ENCODE data around the gene RRP9.

RRP9 gene

DNA sequence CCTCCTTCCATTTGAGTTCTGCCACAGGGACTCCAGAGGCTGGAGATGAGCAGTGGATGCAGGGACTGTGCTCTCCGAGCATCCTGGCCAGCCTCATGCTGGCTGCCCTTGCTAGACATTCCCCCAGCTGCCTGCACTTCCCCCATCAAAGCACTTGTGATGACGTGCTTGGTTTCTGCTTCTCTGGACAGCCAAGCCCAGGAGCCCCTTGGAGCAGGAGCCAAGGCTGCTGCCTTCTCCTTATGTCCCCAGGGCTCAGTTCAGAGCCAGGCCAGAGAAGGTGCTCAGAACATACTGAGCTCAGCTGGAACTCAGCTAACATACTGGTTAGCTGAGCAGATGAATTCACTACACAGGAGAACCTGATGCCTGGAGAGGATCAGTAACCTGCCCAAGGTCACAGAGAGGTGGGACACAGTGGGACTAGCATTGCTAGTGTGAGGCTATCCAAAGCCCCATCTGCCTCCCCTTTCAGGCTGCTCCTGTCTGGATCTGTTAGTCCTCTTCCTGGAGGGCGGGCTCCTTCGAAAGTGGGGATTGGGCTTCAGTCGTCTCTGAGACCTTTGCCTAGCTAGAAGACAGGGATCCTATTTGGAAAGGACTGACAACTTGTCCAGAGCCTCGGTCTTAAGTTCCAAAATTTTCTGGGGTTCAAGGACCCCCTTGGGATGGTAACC lies 21.3 kb upstream of the RRP9 start:
- no peak overlapping the region for H3K4me3 ChIP-seq (ENCODE audit: low read depth, low read length, poor library complexity, severe bottlenecking)
- no peak overlapping the region for H3K4me2 ChIP-seq (ENCODE audit: low read length)
- no peaks in the 10 kb centered on the region for H3K9me3 ChIP-seq (ENCODE audit: low read length)
- H3K27ac ChIP-seq (ENCODE audit: low read depth, low read length, poor library complexity, severe bottlenecking), result no peak overlapping the region
- no peaks in the 10 kb centered on the region for H3K9me2 ChIP-seq (ENCODE audit: low read depth, low read length)
- peaks cover 10% of the 10 kb centered on the region for H3K4me1 ChIP-seq (ENCODE audit: insufficient read depth, low read length, severe bottlenecking)
- H3K36me3 ChIP-seq (ENCODE audit: insufficient read depth, low read length), result no peaks in the 10 kb centered on the region
- H4K20me1 ChIP-seq (ENCODE audit: insufficient read depth, low read length), result no peaks in the 10 kb centered on the region
- H3K79me2 ChIP-seq (ENCODE audit: insufficient read depth, low read length), result no peaks in the 10 kb centered on the region
- TF ChIP-seq, protein P1, sequence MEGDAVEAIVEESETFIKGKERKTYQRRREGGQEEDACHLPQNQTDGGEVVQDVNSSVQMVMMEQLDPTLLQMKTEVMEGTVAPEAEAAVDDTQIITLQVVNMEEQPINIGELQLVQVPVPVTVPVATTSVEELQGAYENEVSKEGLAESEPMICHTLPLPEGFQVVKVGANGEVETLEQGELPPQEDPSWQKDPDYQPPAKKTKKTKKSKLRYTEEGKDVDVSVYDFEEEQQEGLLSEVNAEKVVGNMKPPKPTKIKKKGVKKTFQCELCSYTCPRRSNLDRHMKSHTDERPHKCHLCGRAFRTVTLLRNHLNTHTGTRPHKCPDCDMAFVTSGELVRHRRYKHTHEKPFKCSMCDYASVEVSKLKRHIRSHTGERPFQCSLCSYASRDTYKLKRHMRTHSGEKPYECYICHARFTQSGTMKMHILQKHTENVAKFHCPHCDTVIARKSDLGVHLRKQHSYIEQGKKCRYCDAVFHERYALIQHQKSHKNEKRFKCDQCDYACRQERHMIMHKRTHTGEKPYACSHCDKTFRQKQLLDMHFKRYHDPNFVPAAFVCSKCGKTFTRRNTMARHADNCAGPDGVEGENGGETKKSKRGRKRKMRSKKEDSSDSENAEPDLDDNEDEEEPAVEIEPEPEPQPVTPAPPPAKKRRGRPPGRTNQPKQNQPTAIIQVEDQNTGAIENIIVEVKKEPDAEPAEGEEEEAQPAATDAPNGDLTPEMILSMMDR (IDR thresholded peaks at IDR 0.05; ENCODE audit: low read length), result no peak
- no peak for TF ChIP-seq EZH2 (IDR thresholded peaks at IDR 0.05; ENCODE audit: borderline replicate concordance, low read length)
- H3F3A ChIP-seq (ENCODE audit: insufficient read depth, low read length), result no peaks in the 10 kb centered on the region
- H2AFZ ChIP-seq (ENCODE audit: low read length), result no peak overlapping the region
- H3K9ac ChIP-seq (ENCODE audit: low read length), result no peak overlapping the region
- H3K27me3 ChIP-seq (ENCODE audit: insufficient read depth, low read length), result no peaks in the 10 kb centered on the region

DNA sequence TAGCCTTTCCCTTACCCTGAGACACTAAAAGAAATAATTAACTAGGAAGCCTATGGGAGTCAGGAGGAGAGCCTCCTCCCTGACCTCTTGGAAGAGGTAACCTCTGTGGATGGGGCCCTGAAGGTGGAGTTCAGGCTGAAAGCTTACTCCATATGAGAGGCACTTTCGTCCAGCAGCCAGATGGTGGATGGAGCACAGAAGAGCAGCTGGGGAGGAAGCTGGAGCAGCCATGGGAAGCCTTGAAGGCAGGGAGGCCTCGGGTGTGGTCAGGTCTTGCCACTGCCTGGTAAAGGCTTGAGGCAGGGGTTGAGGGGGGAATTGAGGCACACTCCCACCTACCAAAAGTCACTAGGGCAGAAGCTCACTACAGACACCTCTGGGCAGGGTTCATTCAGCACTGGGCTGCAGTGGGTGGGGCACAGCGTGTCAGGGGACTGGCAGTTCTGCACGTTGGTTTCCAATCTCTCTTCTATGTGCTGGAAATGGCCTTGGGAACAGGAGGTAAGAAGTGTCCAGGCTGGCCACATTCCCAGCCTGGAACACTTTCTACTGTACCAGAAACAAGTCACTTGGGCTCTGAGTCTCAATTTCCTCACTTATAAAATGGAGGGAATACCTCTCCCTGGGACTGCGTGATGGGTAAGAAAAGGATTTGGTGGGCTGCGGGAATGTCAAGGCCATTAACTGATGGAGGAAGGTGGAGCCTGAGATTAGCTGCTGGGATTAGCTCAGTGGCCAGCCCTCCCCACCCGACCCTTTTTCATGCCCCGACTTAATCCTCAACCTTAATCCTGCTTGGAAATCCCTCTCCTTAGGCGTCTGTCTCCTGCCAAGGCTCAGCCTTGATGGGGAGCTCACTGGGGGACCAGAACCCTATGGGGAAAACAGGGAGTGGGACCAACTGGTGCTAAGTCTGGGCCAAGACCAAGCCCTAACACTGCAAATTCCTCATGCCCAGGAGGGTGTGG lies 20.2 kb upstream of the RRP9 start:
- TF ChIP-seq, protein P1 (IDR thresholded peaks at IDR 0.05; ENCODE audit: low read length), result no peak
- TF ChIP-seq EZH2 (IDR thresholded peaks at IDR 0.05; ENCODE audit: borderline replicate concordance, low read length), result no peak
- H3K9me2 ChIP-seq (ENCODE audit: low read depth, low read length), result no peaks in the 10 kb centered on the region
- H3K36me3 ChIP-seq (ENCODE audit: insufficient read depth, low read length), result no peaks in the 10 kb centered on the region
- 0 out of 2 replicates have a peak, but pooled peaks cover 3% of the 10 kb centered on the region for H3K27me3 ChIP-seq (ENCODE audit: insufficient read depth, low read length)
- no peaks in the 10 kb centered on the region for H3K79me2 ChIP-seq (ENCODE audit: insufficient read depth, low read length)
- no peaks in the 10 kb centered on the region for H3K9me3 ChIP-seq (ENCODE audit: low read length)
- H4K20me1 ChIP-seq (ENCODE audit: insufficient read depth, low read length), result no peaks in the 10 kb centered on the region
- H3K4me3 ChIP-seq (ENCODE audit: low read depth, low read length, poor library complexity, severe bottlenecking), result no peak overlapping the region
- no peak overlapping the region for H3K27ac ChIP-seq (ENCODE audit: low read depth, low read length, poor library complexity, severe bottlenecking)
- no peak overlapping the region for H2AFZ ChIP-seq (ENCODE audit: low read length)
- H3K9ac ChIP-seq (ENCODE audit: low read length), result no peak overlapping the region
- H3K4me2 ChIP-seq (ENCODE audit: low read length), result no peak overlapping the region
- H3F3A ChIP-seq (ENCODE audit: insufficient read depth, low read length), result no peaks in the 10 kb centered on the region
- H3K4me1 ChIP-seq (ENCODE audit: insufficient read depth, low read length, severe bottlenecking), result peaks cover 2% of the 10 kb centered on the region

DNA sequence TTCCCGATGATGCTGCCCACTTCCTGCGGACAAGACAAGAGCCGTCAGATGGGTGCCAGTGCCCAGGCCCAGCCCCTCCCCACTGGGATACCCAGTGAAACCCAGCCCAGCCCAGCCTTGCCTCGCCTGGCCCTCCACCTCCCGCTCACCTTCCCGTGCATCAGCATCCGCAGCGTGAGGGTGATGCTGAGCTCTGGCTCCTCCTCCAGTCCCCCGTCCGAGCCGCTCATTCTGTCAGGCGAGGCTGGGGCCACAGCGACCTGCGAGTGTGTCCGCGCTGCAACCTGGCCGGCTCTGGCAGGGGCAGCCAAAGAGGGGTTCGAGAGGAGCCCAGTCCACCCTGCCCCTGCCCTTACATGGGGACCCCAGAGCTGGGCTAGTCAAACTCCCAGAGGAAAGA lies 19.3 kb upstream of the RRP9 start:
- Histone ChIP-seq H3K9ac (ENCODE audit: low read length) (no peak overlapping the region), H2AFZ (ENCODE audit: low read length) (no peak overlapping the region), H4K20me1 (ENCODE audit: insufficient read depth, low read length) (no peaks in the 10 kb centered on the region), H3K9me3 (ENCODE audit: low read length) (no peaks in the 10 kb centered on the region), H3K79me2 (ENCODE audit: insufficient read depth, low read length) (no peaks in the 10 kb centered on the region), H3K4me2 (ENCODE audit: low read length) (no peak overlapping the region), H3F3A (ENCODE audit: insufficient read depth, low read length) (no peaks in the 10 kb centered on the region), H3K4me1 (ENCODE audit: insufficient read depth, low read length, severe bottlenecking) (peaks cover 9% of the 10 kb centered on the region), H3K36me3 (ENCODE audit: insufficient read depth, low read length) (no peaks in the 10 kb centered on the region), H3K27me3 (ENCODE audit: insufficient read depth, low read length) (0 out of 2 replicates have a peak, but pooled peaks cover 3% of the 10 kb centered on the region), H3K4me3 (ENCODE audit: low read depth, low read length, poor library complexity, severe bottlenecking) (no peak overlapping the region), H3K9me2 (ENCODE audit: low read depth, low read length) (no peaks in the 10 kb centered on the region), H3K27ac (ENCODE audit: low read depth, low read length, poor library complexity, severe bottlenecking) (no peak overlapping the region)
- TF ChIP-seq, protein P1 (IDR thresholded peaks at IDR 0.05; ENCODE audit: low read length), result no peak
- no peak for TF ChIP-seq EZH2 (IDR thresholded peaks at IDR 0.05; ENCODE audit: borderline replicate concordance, low read length)

All from OCI-LY1 (cell line).